Upper lobe of right lung (tissue), 1 donor: ENCODE data around the gene GDF9. TPM values are rescaled to one million over a fixed set of nuclear protein-coding genes. Genes with fewer than 3 reads are reported as not detected.

Experiments used
- ATAC-seq: fragments of 200-7000 bp; cut with Tn5 transposase; one replicate; pipeline ENCODE4 v1.9.1; 2020; ENCODE audit warnings: mild to moderate bottlenecking, moderate library complexity
- DNase-seq: peaks from one replicate; pipeline ENCODE4 v3.0.0-alpha.2; 2020
- H3K27ac ChIP-seq: fragments of 200-600 bp; one replicate; pipeline ENCODE4 v1.8.0; 2022
- H3K27me3 ChIP-seq: fragments of 200-600 bp; one replicate; pipeline ENCODE4 v1.8.0; 2022; ENCODE audit warnings: mild to moderate bottlenecking
- H3K36me3 ChIP-seq: fragments of 200-600 bp; one replicate; pipeline ENCODE4 v1.8.0; 2022
- H3K4me1 ChIP-seq: fragments of 200-600 bp; one replicate; pipeline ENCODE4 v1.8.0; 2022
- H3K4me3 ChIP-seq: fragments of 200-600 bp; one replicate; pipeline ENCODE4 v1.8.0; 2022; ENCODE audit warnings: mild to moderate bottlenecking
- H3K9me3 ChIP-seq: fragments of 200-600 bp; one replicate; pipeline ENCODE4 v1.8.0; 2022
- intact Hi-C: fragments of 100-400 bp; cut with DNase I; formaldehyde crosslinking; loops from one replicate; pipeline ENCODE4 v1.11.0; 2022
- total RNA-seq: library from RNA; stranded (reverse); fragmentation: NEBNext Ultra II Directional; extraction: Animal tissue kit (Norgen Biotek cat#: 25700); gene quantifications from one replicate; pipeline ENCODE4 v1.2.1, GENCODE V29; 2021
- TF ChIP-seq, protein P1 (sequence below): fragments of 200-600 bp; IDR thresholded peaks from one replicate; pipeline ENCODE4 v1.8.0; 2022; ENCODE audit warnings: antibody characterized with exemption
- donor health status: DM: no; HTN: yes; CAD: no; lungs with severe emphysema.

GDF9 gene
- total RNA-seq, 1 donor from 2014 or later: 0.46 TPM

GRCh38 chr5:132872788-132873118 is 6.5 kb upstream of the GDF9 start:
- TF ChIP-seq, protein P1, sequence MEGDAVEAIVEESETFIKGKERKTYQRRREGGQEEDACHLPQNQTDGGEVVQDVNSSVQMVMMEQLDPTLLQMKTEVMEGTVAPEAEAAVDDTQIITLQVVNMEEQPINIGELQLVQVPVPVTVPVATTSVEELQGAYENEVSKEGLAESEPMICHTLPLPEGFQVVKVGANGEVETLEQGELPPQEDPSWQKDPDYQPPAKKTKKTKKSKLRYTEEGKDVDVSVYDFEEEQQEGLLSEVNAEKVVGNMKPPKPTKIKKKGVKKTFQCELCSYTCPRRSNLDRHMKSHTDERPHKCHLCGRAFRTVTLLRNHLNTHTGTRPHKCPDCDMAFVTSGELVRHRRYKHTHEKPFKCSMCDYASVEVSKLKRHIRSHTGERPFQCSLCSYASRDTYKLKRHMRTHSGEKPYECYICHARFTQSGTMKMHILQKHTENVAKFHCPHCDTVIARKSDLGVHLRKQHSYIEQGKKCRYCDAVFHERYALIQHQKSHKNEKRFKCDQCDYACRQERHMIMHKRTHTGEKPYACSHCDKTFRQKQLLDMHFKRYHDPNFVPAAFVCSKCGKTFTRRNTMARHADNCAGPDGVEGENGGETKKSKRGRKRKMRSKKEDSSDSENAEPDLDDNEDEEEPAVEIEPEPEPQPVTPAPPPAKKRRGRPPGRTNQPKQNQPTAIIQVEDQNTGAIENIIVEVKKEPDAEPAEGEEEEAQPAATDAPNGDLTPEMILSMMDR: no peak
- Histone ChIP-seq H3K27ac (no peak overlapping the region), H3K4me3 (no peak overlapping the region), H3K4me1 (peaks cover 20% of the 10 kb centered on the region), H3K9me3 (no peaks in the 10 kb centered on the region), H3K36me3 (peaks cover 54% of the 10 kb centered on the region), H3K27me3 (no peaks in the 10 kb centered on the region)
- ATAC-seq: no peak
- intact Hi-C loops: no loop called here
- DNase-seq: no peak

DNA sequence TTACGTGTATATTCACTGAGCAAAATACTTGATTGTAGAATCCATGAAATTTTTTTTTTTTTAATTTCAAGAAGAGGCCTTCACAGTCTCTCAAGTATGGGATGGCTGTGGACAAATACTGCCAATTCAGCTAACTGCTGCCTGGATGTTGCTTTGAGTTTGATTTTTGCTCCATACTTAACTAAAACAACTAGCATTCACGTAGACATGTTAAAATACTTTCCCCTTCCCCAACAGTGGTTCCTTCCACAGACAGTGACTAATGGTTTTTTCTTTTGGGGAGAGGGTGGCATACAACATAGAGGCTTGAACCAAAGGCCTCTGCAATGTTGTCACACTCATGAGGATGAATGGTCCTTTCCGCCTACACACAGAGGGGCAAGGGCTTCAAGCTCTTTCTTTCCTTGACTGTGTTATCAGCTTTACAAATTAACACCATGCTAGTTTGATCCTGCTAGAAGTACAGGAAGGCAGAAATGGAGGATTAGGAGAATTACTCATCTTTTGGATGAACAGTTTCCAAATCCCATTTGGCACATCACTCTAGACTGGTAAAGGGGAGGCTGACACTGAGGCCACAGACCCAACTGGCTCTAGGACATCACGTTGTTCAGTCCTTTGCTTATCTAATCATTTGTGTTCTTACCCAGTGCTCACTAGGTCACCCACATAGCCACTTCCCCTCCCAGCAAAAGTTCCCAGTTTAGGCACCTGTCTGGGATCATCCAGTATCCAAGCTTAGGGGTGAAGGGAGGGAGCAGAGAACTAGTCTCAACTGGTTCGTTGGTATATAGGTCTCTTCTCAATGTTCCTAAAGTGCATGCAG is 5.4 kb upstream of the GDF9 start:
- TF ChIP-seq, protein P1: no peak
- Histone ChIP-seq H3K4me1 (peaks cover 25% of the 10 kb centered on the region), H3K27me3 (no peaks in the 10 kb centered on the region), H3K27ac (no peak overlapping the region), H3K4me3 (no peak overlapping the region), H3K9me3 (no peaks in the 10 kb centered on the region), H3K36me3 (peaks cover 45% of the 10 kb centered on the region)
- ATAC-seq (no peak), DNase-seq (no peak)
- intact Hi-C loops: no loop called here

DNA sequence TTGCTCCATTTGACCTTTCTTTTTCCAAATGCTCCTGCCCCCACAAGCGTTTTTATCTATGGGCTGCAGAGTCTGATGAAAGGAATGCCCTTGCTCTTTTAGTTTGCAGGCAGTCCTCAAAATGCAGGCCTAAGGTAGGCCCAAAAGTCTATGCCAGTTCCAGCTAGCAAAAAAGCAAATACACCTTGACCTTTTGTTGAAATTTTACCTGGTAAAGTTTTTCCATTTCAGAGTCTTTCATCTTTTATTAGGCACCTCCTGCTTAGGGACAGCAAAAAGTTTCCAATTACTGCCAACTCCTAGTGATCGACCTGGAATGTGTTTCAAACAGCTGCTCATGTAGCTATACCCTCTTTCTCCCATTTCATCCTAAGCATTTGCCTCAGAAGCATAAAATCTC is 4.5 kb upstream of the GDF9 start:
- no peak overlapping the region for H3K27ac ChIP-seq
- intact Hi-C loops: no loop called here
- H3K4me3 ChIP-seq: no peak overlapping the region
- ATAC-seq (no peak), DNase-seq (no peak)
- peaks cover 21% of the 10 kb centered on the region for H3K4me1 ChIP-seq
- H3K27me3 ChIP-seq: no peaks in the 10 kb centered on the region
- H3K9me3 ChIP-seq: no peaks in the 10 kb centered on the region
- H3K36me3 ChIP-seq: peaks cover 38% of the 10 kb centered on the region
- TF ChIP-seq, protein P1: no peak

DNA sequence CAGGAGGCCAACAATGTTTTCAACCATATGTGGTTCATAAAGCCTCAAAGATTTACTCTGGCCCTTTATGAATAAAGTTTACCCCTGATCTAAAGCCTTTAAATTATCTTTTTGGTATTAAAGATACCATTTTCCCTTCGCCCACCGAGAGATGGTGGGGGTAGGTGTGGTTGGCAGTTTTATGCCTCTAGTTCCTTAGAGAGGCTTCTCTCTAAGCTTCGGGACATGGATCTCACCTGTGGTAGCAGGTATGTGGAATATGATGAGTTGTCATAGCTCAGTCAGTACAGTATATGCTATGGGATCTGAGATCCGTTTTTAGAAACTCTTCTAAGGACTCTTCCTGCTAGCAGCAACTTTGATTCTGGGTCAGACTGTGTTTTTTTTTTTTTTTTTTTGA is 2.5 kb upstream of the GDF9 start:
- Histone ChIP-seq H3K4me3 (no peak overlapping the region), H3K4me1 (peaks cover 21% of the 10 kb centered on the region), H3K27ac (no peak overlapping the region), H3K9me3 (no peaks in the 10 kb centered on the region), H3K36me3 (peaks cover 28% of the 10 kb centered on the region), H3K27me3 (no peaks in the 10 kb centered on the region)
- no peak for DNase-seq
- intact Hi-C loops: no loop called here
- TF ChIP-seq, protein P1: no peak
- no peak for ATAC-seq

DNA sequence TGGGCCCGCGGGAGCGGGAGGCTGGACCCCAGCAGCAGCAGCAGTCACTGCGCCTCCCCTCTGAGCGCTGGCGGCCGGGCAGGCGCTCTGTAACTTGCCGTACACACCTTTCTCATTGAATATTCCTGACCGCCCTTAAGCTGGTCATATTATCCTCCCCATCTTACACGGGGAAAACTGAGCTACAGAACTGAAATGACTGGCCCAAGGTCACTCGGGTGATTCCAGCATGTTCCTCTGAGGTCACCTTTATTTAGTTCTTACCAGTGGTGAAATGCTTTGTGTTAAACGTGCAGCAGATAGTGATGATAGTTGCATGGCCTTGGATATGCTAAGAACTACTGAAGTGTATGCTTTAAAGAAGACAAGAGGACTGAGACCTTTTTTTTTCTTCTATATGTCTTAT is 780 bp upstream of the GDF9 start:
- H3K27me3 ChIP-seq: no peaks in the 10 kb centered on the region
- intact Hi-C loops: no loop called here
- no peak for ATAC-seq

More for the DNA sequence above, 780 bp upstream of the GDF9 start:
- H3K4me3 ChIP-seq: peak overlapping the region; percentile 95
- TF ChIP-seq, protein P1: no peak
- no peaks in the 10 kb centered on the region for H3K9me3 ChIP-seq
- peaks cover 28% of the 10 kb centered on the region for H3K36me3 ChIP-seq
- peak overlapping the region; percentile 94 for H3K27ac ChIP-seq
- peaks cover 9% of the 10 kb centered on the region for H3K4me1 ChIP-seq
- no peak for DNase-seq
